ENCODE results near the gene PLCB1. TPM values are rescaled to one million over a fixed set of nuclear protein-coding genes. Genes with fewer than 3 reads are reported as not detected.

PLCB1 gene
- total RNA-seq, 1 experiment from 2014 or later: 11.3 TPM

- ChIA-PET POLR2A (no interaction called here), CTCF (no interaction called here)
- Mint-ChIP-seq H3K4me1 (peaks cover 22% of the 10 kb centered on the region), H3K9me3 (peaks cover 6% of the 10 kb centered on the region), H3K36me3 (0 out of 2 replicates have a peak, but pooled peaks cover 5% of the 10 kb centered on the region), H3K27ac (no peak overlapping the region), H3K27me3 (ENCODE audit: low read depth) (no peaks in the 10 kb centered on the region; the same call in 1 of the 2 replicates), H3K4me3 (no peak overlapping the region)
- TF ChIP-seq ZNF416 (CRISPR knock-in tag; IDR thresholded peaks at IDR 0.05) (no peak), GRHL2 (CRISPR knock-in tag; IDR thresholded peaks at IDR 0.05; ENCODE audit: insufficient replicate concordance, severe bottlenecking) (no peak), CREB1 (CRISPR knock-in tag; IDR thresholded peaks at IDR 0.05) (no peak), ERG (CRISPR knock-in tag; IDR thresholded peaks at IDR 0.05) (no peak), TCF7 (CRISPR knock-in tag; IDR thresholded peaks at IDR 0.05; ENCODE audit: low read depth) (no peak), MLX (CRISPR knock-in tag; IDR thresholded peaks at IDR 0.05) (no peak)
- TF ChIP-seq, protein P1, sequence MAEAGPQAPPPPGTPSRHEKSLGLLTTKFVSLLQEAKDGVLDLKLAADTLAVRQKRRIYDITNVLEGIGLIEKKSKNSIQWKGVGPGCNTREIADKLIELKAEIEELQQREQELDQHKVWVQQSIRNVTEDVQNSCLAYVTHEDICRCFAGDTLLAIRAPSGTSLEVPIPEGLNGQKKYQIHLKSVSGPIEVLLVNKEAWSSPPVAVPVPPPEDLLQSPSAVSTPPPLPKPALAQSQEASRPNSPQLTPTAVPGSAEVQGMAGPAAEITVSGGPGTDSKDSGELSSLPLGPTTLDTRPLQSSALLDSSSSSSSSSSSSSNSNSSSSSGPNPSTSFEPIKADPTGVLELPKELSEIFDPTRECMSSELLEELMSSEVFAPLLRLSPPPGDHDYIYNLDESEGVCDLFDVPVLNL (CRISPR knock-in tag; IDR thresholded peaks at IDR 0.05; ENCODE audit: borderline replicate concordance, low read depth): no peak
- TF ChIP-seq, protein P2, sequence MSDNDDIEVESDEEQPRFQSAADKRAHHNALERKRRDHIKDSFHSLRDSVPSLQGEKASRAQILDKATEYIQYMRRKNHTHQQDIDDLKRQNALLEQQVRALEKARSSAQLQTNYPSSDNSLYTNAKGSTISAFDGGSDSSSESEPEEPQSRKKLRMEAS (CRISPR knock-in tag; IDR thresholded peaks at IDR 0.05): no peak
- TF ChIP-seq, protein P3, sequence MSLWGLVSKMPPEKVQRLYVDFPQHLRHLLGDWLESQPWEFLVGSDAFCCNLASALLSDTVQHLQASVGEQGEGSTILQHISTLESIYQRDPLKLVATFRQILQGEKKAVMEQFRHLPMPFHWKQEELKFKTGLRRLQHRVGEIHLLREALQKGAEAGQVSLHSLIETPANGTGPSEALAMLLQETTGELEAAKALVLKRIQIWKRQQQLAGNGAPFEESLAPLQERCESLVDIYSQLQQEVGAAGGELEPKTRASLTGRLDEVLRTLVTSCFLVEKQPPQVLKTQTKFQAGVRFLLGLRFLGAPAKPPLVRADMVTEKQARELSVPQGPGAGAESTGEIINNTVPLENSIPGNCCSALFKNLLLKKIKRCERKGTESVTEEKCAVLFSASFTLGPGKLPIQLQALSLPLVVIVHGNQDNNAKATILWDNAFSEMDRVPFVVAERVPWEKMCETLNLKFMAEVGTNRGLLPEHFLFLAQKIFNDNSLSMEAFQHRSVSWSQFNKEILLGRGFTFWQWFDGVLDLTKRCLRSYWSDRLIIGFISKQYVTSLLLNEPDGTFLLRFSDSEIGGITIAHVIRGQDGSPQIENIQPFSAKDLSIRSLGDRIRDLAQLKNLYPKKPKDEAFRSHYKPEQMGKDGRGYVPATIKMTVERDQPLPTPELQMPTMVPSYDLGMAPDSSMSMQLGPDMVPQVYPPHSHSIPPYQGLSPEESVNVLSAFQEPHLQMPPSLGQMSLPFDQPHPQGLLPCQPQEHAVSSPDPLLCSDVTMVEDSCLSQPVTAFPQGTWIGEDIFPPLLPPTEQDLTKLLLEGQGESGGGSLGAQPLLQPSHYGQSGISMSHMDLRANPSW (CRISPR knock-in tag; conservative IDR thresholded peaks at IDR 0.05; ENCODE audit: low read depth): no peak
- DNase-seq (ENCODE audit: low spot score) (no peak), ATAC-seq (no peak; the same call in 1 of the 2 replicates)
Measured at GRCh38 chr20:8787090-8787489, 655.0 kb downstream of the PLCB1 start.

DNA sequence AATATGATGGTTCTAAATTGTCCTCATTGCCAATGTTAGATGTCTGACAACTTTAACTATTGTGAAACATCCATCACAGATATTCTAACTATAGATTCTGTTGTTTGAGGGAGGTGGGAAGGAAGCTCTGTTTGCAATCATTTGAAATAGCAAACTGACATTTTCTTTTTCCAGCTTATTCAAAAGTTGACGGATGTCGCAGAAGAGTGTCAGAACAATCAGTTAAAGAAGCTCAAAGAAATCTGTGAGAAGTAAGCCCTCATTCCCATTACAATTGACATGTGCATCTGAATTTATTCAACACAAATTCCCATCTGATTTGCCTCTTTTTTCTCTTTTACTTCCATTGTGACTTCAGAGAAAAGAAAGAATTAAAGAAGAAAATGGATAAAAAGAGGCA is 656.2 kb downstream of the PLCB1 start:
- peaks cover 5% of the 10 kb centered on the region for H3K9me3 Mint-ChIP-seq
- ChIA-PET POLR2A (no interaction called here), CTCF (interaction anchor here (1.1 to 3.4 kb wide), 4 partner anchors 12 to 605 kb away, joined by 3 to 23 read pairs (median 13); no protein-coding TSS in a partner anchor)
- H3K36me3 Mint-ChIP-seq: peaks cover 7% of the 10 kb centered on the region
- no peak overlapping the region for H3K27ac Mint-ChIP-seq
- H3K27me3 Mint-ChIP-seq (ENCODE audit: low read depth): peaks cover 4% of the 10 kb centered on the region; the same call in 1 of the 2 replicates
- H3K4me3 Mint-ChIP-seq: no peak overlapping the region
- H3K4me1 Mint-ChIP-seq: peaks cover 28% of the 10 kb centered on the region
- ATAC-seq (no peak), DNase-seq (ENCODE audit: low spot score) (no peak)
- TF ChIP-seq NR1H2 (CRISPR knock-in tag; IDR thresholded peaks at IDR 0.05): no peak

- DNase-seq (ENCODE audit: low spot score): no peak
- Mint-ChIP-seq H3K36me3 (peaks cover 11% of the 10 kb centered on the region), H3K27me3 (ENCODE audit: low read depth) (peaks cover 5% of the 10 kb centered on the region; the same call in 1 of the 2 replicates), H3K4me1 (peaks cover 29% of the 10 kb centered on the region), H3K27ac (no peak overlapping the region), H3K4me3 (no peak overlapping the region), H3K9me3 (peaks cover 7% of the 10 kb centered on the region)
- POLR2A ChIA-PET: no interaction called here
- CTCF ChIA-PET: interaction anchor here (1.1 to 3.4 kb wide), 7 partner anchors 12 to 605 kb away, joined by 3 to 23 read pairs (median 12); no protein-coding TSS in a partner anchor
- ATAC-seq: no peak
- TF ChIP-seq PREB (CRISPR knock-in tag; IDR thresholded peaks at IDR 0.05; ENCODE audit: borderline replicate concordance): no peak
- no peak for TF ChIP-seq PRRX2 (CRISPR knock-in tag; IDR thresholded peaks at IDR 0.05)
- TF ChIP-seq RELA (CRISPR knock-in tag; IDR thresholded peaks at IDR 0.05; ENCODE audit: borderline replicate concordance): no peak
- no peak for TF ChIP-seq SOX15 (CRISPR knock-in tag; IDR thresholded peaks at IDR 0.05)
- TF ChIP-seq, protein P1 (CRISPR knock-in tag; IDR thresholded peaks at IDR 0.05; ENCODE audit: borderline replicate concordance, low read depth): no peak
- TF ChIP-seq NR3C1 (CRISPR knock-in tag; conservative IDR thresholded peaks at IDR 0.05; ENCODE audit: low read depth): no peak
- TF ChIP-seq ZNF219 (CRISPR knock-in tag; IDR thresholded peaks at IDR 0.05; ENCODE audit: borderline replicate concordance): no peak
- TF ChIP-seq GRHL2 (CRISPR knock-in tag; IDR thresholded peaks at IDR 0.05; ENCODE audit: insufficient replicate concordance, severe bottlenecking): no peak
- TF ChIP-seq TP53 (CRISPR knock-in tag; IDR thresholded peaks at IDR 0.05): no peak
- no peak for TF ChIP-seq ESRRA (CRISPR knock-in tag; IDR thresholded peaks at IDR 0.05; ENCODE audit: borderline replicate concordance)
- no peak for TF ChIP-seq GTF2I (CRISPR knock-in tag; conservative IDR thresholded peaks at IDR 0.05)
- TF ChIP-seq ZNF232 (CRISPR knock-in tag; IDR thresholded peaks at IDR 0.05): no peak
- TF ChIP-seq USF2 (CRISPR knock-in tag; IDR thresholded peaks at IDR 0.05): no peak
- no peak for TF ChIP-seq MYBL2 (CRISPR knock-in tag; IDR thresholded peaks at IDR 0.05)
Measured at GRCh38 chr20:8788831-8789230, 656.8 kb downstream of the PLCB1 start.

Data from WTC11 (cell line).